Cerebellar nuclear complex (tissue), 1 donor: Measurements from ENCODE around the gene PHF2.
"Not testable (repeated sequence)": the region's sequence is repeated elsewhere in the genome, so short reads cannot be mapped to it uniquely, and the experiment has no call there.

Source experiments
- DNase-seq, 2 experiments: peaks; one replicate each; lab custom pipeline; 2025; lab: John Stamatoyannopoulos, UW

Gene PHF2

DNA sequence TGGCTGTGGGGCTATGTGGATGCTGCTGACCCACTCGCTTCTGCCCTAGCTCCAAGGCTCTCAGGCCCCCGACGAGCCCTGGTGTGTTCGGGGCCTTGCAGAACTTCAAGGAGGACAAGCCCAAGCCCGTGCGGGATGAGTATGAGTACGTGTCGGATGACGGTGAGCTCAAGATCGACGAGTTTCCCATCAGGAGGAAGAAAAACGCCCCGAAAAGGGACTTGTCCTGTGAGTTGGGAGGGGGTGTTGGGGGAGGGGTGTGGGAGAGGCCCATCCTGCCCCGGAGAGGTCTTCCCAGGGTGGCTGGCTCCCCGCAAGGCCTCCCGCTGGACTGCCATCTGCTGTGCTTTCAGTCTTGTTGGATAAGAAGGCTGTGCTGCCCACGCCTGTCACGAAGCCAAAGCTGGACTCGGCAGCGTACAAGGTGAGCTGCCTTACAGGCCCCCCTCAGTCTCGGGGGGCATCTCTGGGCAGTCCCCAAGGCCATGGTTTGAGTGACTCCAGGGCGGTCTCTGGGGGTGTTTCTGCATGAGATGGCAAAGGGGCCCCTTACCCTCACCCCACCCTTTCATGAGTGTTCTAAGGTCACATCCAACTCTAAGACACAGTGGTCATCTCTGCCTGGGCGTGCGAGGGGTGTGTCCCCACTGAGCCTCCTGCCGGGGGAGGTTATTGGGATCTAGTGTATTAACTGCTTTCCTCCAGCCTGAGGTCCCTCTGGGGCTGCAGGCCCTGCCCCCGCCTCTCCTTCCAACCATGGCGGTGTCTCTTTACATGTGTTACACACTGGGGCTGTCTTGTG, 89.5 kb downstream of the PHF2 start:
- DNase-seq: no peak

DNA sequence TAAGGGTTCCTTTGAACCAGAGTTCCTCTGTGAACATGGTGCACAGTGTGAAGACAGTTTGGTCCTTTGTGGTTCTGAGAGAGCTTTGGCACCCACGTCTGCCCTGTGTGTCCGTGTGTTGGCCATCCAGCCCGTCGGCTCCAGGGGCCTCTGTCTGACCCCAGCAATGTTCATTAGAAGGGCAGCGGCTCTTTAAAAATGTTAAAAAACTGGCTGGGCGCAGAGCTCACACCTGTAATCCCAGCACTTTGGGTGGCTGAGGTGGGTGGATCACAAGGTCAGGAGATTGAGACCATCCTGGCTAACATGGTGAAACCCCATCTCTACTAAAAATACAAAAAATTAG, 90.0 kb downstream of the PHF2 start:
- DNase-seq: not testable (repeated sequence)

- no peak for DNase-seq
These were observed 90.6 kb downstream of the PHF2 start for GRCh38 chr9:93667006-93667405.

- DNase-seq: no peak
These were observed 91.2 kb downstream of the PHF2 start for GRCh38 chr9:93667627-93668026.

- DNase-seq: no peak
These were observed 92.0 kb downstream of the PHF2 start for GRCh38 chr9:93668261-93668871.

- DNase-seq: no peak
These were observed 93.0 kb downstream of the PHF2 start for GRCh38 chr9:93669116-93669957.

DNA sequence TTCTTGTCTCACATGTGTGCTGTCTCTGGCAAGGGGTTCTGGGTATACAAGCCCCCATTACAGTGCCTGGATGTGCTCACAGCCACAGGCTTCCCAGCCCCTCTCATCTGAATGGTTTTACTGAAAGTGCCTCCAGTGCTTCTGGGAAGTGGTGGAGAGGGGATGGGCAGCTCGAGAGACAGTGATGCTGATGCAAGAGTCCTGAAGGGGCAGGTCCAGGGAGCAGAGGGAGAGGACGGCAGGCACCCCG, 93.5 kb downstream of the PHF2 start:
- DNase-seq: no peak

GRCh38 chr9:93670208-93671019, 94.0 kb downstream of the PHF2 start:
- DNase-seq: no peak

- no peak for DNase-seq
These were observed 94.6 kb downstream of the PHF2 start for GRCh38 chr9:93671020-93671338.

DNA sequence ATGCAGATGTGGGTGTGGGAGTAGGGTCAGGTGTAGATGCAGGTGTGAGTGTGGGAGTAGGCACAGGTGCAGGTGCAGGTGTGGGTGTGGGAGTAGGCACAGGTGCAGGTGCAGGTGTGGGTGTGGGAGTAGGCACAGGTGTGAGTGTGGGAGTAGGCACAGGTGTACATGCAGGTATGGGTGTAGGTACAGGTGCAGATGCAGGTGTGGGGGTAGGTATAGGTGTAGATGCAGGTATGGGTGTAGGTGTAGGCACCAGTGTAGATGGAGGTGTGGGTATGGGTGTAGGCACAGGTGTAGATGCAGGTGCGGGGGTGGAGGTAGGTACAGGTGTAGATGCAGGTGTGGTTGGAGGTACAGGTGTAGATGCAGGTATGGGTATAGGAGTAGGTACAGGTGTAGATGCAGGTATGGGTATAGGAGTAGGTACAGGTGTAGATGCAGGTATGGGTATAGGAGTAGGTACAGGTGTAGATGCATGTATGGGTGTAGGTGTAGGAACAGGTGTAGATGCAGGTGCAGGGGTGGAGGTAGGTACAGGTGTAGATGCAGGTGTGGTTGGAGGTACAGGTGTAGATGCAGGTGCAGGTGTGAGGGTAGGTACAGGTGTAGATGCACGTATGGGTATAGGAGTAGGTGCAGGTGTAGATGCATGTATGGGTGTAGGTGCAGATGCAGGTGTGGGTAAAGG, 96.1 kb downstream of the PHF2 start:
- DNase-seq: not testable (repeated sequence)

DNA sequence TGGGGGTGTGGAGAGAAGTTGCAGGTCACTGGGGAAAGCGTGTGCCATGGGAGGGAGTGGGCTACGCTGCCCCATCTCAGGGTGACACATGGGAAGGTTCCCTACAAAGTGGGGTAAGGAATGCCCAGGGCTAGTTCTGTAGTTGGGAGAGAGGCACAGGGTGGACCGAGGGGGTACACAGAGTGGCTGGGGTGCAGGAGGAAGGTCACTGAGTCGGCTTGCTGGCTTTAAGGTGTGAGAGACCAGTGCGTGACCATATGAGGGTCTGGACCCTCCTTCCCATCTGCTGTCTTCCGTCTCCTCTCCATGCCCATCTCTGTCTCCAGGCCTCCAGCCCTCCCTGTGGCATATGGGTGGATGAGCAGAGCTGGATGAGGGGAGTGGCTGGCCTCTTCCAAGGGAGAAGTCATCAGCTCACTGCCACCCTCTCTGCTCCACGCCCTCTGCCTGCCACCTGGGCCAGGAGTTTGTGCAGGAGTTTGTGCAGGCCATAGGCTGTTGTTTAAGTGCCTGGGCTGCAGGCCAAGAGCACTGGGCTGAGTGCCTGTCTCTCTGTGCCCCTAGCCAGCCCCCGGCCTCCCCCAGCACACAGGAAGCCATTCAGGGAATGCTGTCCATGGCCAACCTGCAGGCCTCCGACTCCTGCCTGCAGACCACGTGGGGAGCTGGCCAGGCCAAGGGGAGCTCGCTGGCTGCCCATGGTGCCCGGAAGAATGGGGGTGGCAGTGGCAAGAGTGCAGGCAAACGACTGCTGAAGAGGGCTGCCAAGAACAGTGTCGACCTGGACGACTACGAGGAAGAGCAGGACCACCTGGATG, 96.8 kb downstream of the PHF2 start:
- DNase-seq: no peak

GRCh38 chr9:93673839-93674334, 97.5 kb downstream of the PHF2 start:
- DNase-seq: no peak

DNA sequence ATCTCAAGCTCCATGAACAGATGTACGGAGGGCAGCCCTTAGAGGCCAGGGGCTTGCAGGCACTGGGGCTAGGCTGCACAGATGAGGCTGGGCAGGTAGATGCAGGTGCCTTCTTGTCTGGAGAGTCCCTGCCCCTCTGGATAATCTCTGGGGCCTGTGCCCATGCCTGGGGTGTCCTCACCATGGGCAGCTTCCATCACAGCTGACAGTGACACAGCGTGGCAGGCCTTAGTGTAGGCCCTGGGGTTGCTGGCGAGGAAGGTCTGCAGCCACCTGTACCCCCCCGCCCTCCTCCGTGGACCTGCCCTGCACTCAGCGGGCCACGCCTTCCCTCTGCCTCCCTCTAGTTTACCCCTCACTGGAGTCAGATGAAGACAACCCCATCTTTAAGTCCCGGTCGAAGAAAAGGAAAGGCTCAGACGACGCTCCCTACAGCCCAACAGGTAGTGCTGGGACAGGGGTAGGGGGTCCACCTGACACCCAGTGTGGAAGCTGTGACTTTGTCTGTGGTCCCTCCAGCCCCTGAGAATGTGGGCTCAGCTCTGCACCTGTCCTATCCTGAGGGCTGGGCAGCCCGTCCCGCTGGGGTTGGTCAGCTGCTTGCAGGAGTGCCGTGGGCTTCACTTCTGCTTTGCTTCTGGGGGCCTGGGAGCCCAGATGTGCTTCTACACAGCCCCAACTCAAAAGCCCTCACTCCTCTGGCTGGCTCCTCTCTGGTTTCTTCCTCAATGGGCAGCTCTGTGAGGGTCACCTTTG, 98.4 kb downstream of the PHF2 start:
- DNase-seq: no peak

- DNase-seq: no peak
These were observed 99.2 kb downstream of the PHF2 start for GRCh38 chr9:93675336-93676150.

- DNase-seq: no peak
These were observed 100.1 kb downstream of the PHF2 start for GRCh38 chr9:93676310-93677047.

GRCh38 chr9:93677048-93677571, 100.7 kb downstream of the PHF2 start:
- DNase-seq: no peak

- no peak for DNase-seq
These were observed 101.3 kb downstream of the PHF2 start for GRCh38 chr9:93677641-93678136.
